H9 (cell line): ENCODE data around the gene HYAL3. TPM values are rescaled to one million over a fixed set of nuclear protein-coding genes. Genes with fewer than 3 reads are reported as not detected.

Experiments
- DNase-seq: peaks from one replicate; pipeline ENCODE4 v3.0.0-alpha.2; 2017
- H2AFZ ChIP-seq: one replicate; pipeline ENCODE4 v1.6.1; 2013; ENCODE audit warnings: mild to moderate bottlenecking, low read length, control low read depth, moderate library complexity
- H2AK5ac ChIP-seq: 2 replicates; pipeline ENCODE4 v1.6.1; 2013; ENCODE audit warnings: low read length, control low read depth, mixed read lengths; ENCODE audit not compliant: insufficient read length
- H2BK120ac ChIP-seq: one replicate; pipeline ENCODE4 v1.6.1; 2013; ENCODE audit warnings: low read depth, mild to moderate bottlenecking, low read length, control low read depth, inconsistent platforms; ENCODE audit not compliant: poor library complexity, severe bottlenecking
- H2BK12ac ChIP-seq: 2 replicates; pipeline ENCODE4 v1.6.1; 2013; ENCODE audit warnings: low read length, control low read depth, mixed read lengths, low read depth; ENCODE audit not compliant: insufficient read length
- H2BK15ac ChIP-seq: 2 replicates; pipeline ENCODE4 v1.6.1; 2013; ENCODE audit warnings: low read depth, low read length, control low read depth
- H2BK20ac ChIP-seq: one replicate; pipeline ENCODE4 v1.6.1; 2013; ENCODE audit warnings: low read depth, mild to moderate bottlenecking, low read length, control low read depth, inconsistent platforms; ENCODE audit not compliant: poor library complexity, severe bottlenecking
- H2BK5ac ChIP-seq: 2 replicates; pipeline ENCODE4 v1.6.1; 2013; ENCODE audit warnings: low read length, control low read depth, mixed read lengths; ENCODE audit not compliant: insufficient read length
- H3K14ac ChIP-seq: 2 replicates; pipeline ENCODE4 v1.6.1; 2013; ENCODE audit warnings: low read length, control low read depth; ENCODE audit not compliant: insufficient read depth
- H3K18ac ChIP-seq: 2 replicates; pipeline ENCODE4 v1.6.1; 2013; ENCODE audit warnings: low read depth, mild to moderate bottlenecking, mixed read lengths, low read length, control low read depth; ENCODE audit not compliant: insufficient read length
- H3K23ac ChIP-seq: 2 replicates; pipeline ENCODE4 v1.6.1; 2013; ENCODE audit warnings: low read length, control low read depth, mixed read lengths, low read depth; ENCODE audit not compliant: insufficient read length
- H3K23me2 ChIP-seq: 2 replicates; pipeline ENCODE4 v1.6.1; 2013; ENCODE audit warnings: low read depth, mild to moderate bottlenecking, mixed read lengths, low read length, control low read depth; ENCODE audit not compliant: insufficient read length, poor library complexity, severe bottlenecking
- H3K27ac ChIP-seq: 2 replicates; pipeline ENCODE4 v1.5.1; 2013; ENCODE audit warnings: low read length, control low read depth, mixed read lengths, low read depth; ENCODE audit not compliant: insufficient read length
- H3K27me3 ChIP-seq: 2 replicates; pipeline ENCODE4 v1.6.1; 2013; ENCODE audit warnings: low read length, control low read depth, inconsistent platforms; ENCODE audit not compliant: insufficient read depth
- H3K4ac ChIP-seq: 2 replicates; pipeline ENCODE4 v1.6.1; 2013; ENCODE audit warnings: low read depth, mild to moderate bottlenecking, control low read depth, inconsistent platforms, low read length, moderate library complexity
- H3K4me1 ChIP-seq: 2 replicates; pipeline ENCODE4 v1.6.1; 2013; ENCODE audit warnings: low read length, control low read depth, inconsistent platforms; ENCODE audit not compliant: insufficient read depth
- H3K4me2 ChIP-seq: 2 replicates; pipeline ENCODE4 v1.6.1; 2013; ENCODE audit warnings: low read length, control low read depth, mixed read lengths; ENCODE audit not compliant: insufficient read length, insufficient read depth
- H3K56ac ChIP-seq: 2 replicates; pipeline ENCODE4 v1.6.1; 2013; ENCODE audit warnings: low read depth, mild to moderate bottlenecking, mixed read lengths, low read length, control low read depth; ENCODE audit not compliant: insufficient read length
- H3K79me1 ChIP-seq: 2 replicates; pipeline ENCODE4 v1.6.1; 2013; ENCODE audit warnings: low read depth, mild to moderate bottlenecking, moderate library complexity, low read length, control low read depth, inconsistent platforms; ENCODE audit not compliant: insufficient read depth, poor library complexity, severe bottlenecking
- H3K79me2 ChIP-seq: 2 replicates; pipeline ENCODE4 v1.6.1; 2013; ENCODE audit warnings: low read length, control low read depth, inconsistent platforms; ENCODE audit not compliant: insufficient read depth
- H3K9ac ChIP-seq: 2 replicates; pipeline ENCODE4 v1.6.1; 2013; ENCODE audit warnings: low read length, control low read depth, mixed read lengths; ENCODE audit not compliant: insufficient read length; ENCODE audit errors: extremely low read depth
- H3K9me3 ChIP-seq: one replicate; pipeline ENCODE4 v1.6.1; 2013; ENCODE audit warnings: low read depth, low read length, inconsistent platforms; ENCODE audit not compliant: control insufficient read depth
- H3T11ph ChIP-seq: one replicate; pipeline ENCODE4 v1.6.1; 2013; ENCODE audit warnings: mild to moderate bottlenecking, low read length, control low read depth, inconsistent platforms
- H4K20me1 ChIP-seq: one replicate; pipeline ENCODE4 v1.6.1; 2013; ENCODE audit not compliant: control insufficient read depth, insufficient read length, insufficient read depth
- H4K5ac ChIP-seq: 2 replicates; pipeline ENCODE4 v1.6.1; 2013; ENCODE audit warnings: low read depth, mild to moderate bottlenecking, mixed read lengths, low read length, control low read depth; ENCODE audit not compliant: insufficient read length
- H4K8ac ChIP-seq: replicated peaks from 2 replicates; pipeline ENCODE4 v1.6.1; 2013; ENCODE audit warnings: low read length, control low read depth, mixed read lengths, low read depth; ENCODE audit not compliant: insufficient read length
- H4K91ac ChIP-seq: 2 replicates; pipeline ENCODE4 v1.6.1; 2013; ENCODE audit warnings: low read depth, mild to moderate bottlenecking, moderate library complexity, mixed read lengths, low read length, control low read depth; ENCODE audit not compliant: insufficient read length
- H3K27ac Mint-ChIP-seq, 3 experiments: 2 replicates in 2 of 3; 3 replicates in 1 of 3; pipeline ENCODE4 v1.8.0; 2020 to 2021; ENCODE audit warnings: mixed read lengths in 3 of 3, mild to moderate bottlenecking in 1 of 3, moderate library complexity in 1 of 3
- H3K27me3 Mint-ChIP-seq: 2 replicates; pipeline ENCODE4 v1.8.0; 2021; ENCODE audit warnings: low read depth, mild to moderate bottlenecking, moderate library complexity, mixed read lengths
- H3K36me3 Mint-ChIP-seq, 3 experiments: 2 replicates in 2 of 3; 3 replicates in 1 of 3; pipeline ENCODE4 v1.8.0; 2020 to 2021; ENCODE audit warnings: low read depth in 3 of 3, mixed read lengths in 3 of 3; ENCODE audit not compliant: insufficient read depth in 1 of 3
- H3K4me1 Mint-ChIP-seq, 2 experiments: 2 replicates each; pipeline ENCODE4 v1.8.0; 2020; ENCODE audit warnings: mixed read lengths in 2 of 2
- H3K4me3 Mint-ChIP-seq, 2 experiments: 2 replicates in 1 of 2; 3 replicates in 1 of 2; pipeline ENCODE4 v1.8.0; 2020 to 2021; ENCODE audit warnings: mild to moderate bottlenecking in 2 of 2, mixed read lengths in 2 of 2, moderate library complexity in 1 of 2
- H3K9me3 Mint-ChIP-seq, 2 experiments: 2 replicates in 1 of 2; 3 replicates in 1 of 2; pipeline ENCODE4 v1.8.0; 2020; ENCODE audit warnings: mild to moderate bottlenecking in 2 of 2, mixed read lengths in 2 of 2, moderate library complexity in 1 of 2
- WGBS: extraction: QIAGEN DNeasy Blood & Tissue Kit; methylation state at CpG from one replicate; pipeline ENCODE4 v1.1.7; 2013; ENCODE audit warnings: missing lambda C conversion rate, low lambda C conversion rate, mixed read lengths; ENCODE audit not compliant: insufficient read length; ENCODE audit errors: extremely low coverage; 5-methylcytosine and 5-hydroxymethylcytosine counted together
- total RNA-seq: library from RNA; stranded (reverse); gene quantifications from 2 replicates; pipeline ENCODE4 v1.2.1, GENCODE V29; 2021
- TF ChIP-seq, protein P1 (sequence below): fragments of 200-600 bp; sonication (generic); conservative IDR thresholded peaks from 3 replicates; pipeline ENCODE4 v1.8.0; 2021; ENCODE audit warnings: antibody characterized with exemption, mild to moderate bottlenecking

Gene HYAL3
- total RNA-seq, 1 experiment from 2014 or later = 3.1 TPM

DNA sequence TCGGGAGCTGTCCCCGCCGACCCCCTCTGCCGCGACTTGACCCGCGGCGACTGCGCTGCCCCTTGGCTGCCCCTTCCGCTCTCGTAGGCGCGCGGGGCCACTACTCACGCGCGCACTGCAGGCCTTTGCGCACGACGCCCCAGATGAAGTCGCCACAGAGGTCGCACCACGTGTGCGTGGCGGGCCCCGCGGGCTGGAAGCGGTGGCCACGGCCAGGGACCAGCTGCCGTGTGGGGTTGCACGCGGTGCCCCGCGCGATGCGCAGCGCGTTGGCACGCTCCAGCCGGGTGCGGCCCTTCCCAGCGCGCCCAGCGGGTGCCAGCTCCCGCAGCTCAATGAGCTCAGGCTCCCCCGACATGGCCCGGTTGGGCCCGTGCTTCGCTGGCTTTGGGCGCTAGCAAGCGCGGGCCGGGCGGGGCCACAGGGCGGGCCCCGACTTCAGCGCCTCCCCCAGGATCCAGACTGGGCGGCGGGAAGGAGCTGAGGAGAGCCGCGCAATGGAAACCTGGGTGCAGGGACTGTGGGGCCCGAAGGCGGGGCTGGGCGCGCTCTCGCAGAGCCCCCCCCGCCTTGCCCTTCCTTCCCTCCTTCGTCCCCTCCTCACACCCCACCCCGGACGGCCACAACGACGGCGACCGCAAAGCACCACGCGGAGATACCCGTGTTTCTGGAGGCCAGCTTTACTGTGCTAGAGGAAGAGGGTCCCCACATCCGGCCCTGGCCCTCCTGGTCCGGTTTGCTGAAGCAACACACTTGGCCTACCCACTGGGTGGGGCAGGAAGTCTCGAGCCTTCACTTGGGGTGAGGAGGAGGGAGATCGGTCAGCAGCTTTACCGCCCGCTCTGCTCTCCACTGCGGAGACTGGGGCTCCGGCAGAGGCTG lies 41.5 kb upstream of the HYAL3 start, which contains the start of gene RASSF1:
RASSF1 (minus strand) TSS at position 389 of the 882 bp plus-strand sequence; CDS start at position 358, 31 bp downstream.
- no peak within 1 kb of the TSS for H2BK12ac ChIP-seq
- H4K20me1 ChIP-seq = no peaks in the 10 kb centered on the region
- no peak within 1 kb of the TSS for H3T11ph ChIP-seq
- no peak within 1 kb of the TSS for H4K5ac ChIP-seq
- peak within 1 kb of the TSS; percentile 61 for H3K4me2 ChIP-seq
- no peaks in the 10 kb centered on the region for H3K79me1 ChIP-seq
- H3K27ac ChIP-seq = no peak within 1 kb of the TSS
- DNase-seq = peak; percentile 60
- no CpG with 5 or more reads among the region's 85 CpGs for WGBS
- TF ChIP-seq, protein P1, sequence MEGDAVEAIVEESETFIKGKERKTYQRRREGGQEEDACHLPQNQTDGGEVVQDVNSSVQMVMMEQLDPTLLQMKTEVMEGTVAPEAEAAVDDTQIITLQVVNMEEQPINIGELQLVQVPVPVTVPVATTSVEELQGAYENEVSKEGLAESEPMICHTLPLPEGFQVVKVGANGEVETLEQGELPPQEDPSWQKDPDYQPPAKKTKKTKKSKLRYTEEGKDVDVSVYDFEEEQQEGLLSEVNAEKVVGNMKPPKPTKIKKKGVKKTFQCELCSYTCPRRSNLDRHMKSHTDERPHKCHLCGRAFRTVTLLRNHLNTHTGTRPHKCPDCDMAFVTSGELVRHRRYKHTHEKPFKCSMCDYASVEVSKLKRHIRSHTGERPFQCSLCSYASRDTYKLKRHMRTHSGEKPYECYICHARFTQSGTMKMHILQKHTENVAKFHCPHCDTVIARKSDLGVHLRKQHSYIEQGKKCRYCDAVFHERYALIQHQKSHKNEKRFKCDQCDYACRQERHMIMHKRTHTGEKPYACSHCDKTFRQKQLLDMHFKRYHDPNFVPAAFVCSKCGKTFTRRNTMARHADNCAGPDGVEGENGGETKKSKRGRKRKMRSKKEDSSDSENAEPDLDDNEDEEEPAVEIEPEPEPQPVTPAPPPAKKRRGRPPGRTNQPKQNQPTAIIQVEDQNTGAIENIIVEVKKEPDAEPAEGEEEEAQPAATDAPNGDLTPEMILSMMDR = no peak
- no peak within 1 kb of the TSS for H3K18ac ChIP-seq
- no peak within 1 kb of the TSS for H2BK120ac ChIP-seq
- no peak within 1 kb of the TSS for H3K9ac ChIP-seq
- H3K56ac ChIP-seq = no peak within 1 kb of the TSS
- H2AFZ ChIP-seq = no peak within 1 kb of the TSS
- no peak within 1 kb of the TSS for H4K8ac ChIP-seq
- 0 out of 2 replicates have a peak within 1 kb of the TSS, but pooled peaks have one; percentile 0 for H3K14ac ChIP-seq
- Mint-ChIP-seq H3K4me3 (peak within 1 kb of the TSS; percentile 51 to 72), H3K27ac (no peak within 1 kb of the TSS), H3K4me1 (peaks cover 24 to 34% of the 10 kb centered on the region in 2 experiments), H3K27me3 (peaks cover 70% of the 10 kb centered on the region), H3K36me3 (no peaks in the 10 kb centered on the region; a peak in 3 of 7 replicates), H3K9me3 (no peaks in the 10 kb centered on the region; a peak in 1 of 5 replicates)
- no peak within 1 kb of the TSS for H2AK5ac ChIP-seq
- H3K27me3 ChIP-seq = peaks cover 19% of the 10 kb centered on the region; the same call in 1 of the 2 replicates
- no peak within 1 kb of the TSS for H2BK5ac ChIP-seq
- H3K79me2 ChIP-seq = peaks cover 5% of the 10 kb centered on the region; the same call in 1 of the 2 replicates
- H3K23me2 ChIP-seq = peaks cover 28% of the 10 kb centered on the region
- H4K91ac ChIP-seq = no peak within 1 kb of the TSS
- no peak within 1 kb of the TSS for H3K4ac ChIP-seq
- no peaks in the 10 kb centered on the region for H3K9me3 ChIP-seq
- H2BK15ac ChIP-seq = no peak within 1 kb of the TSS
- no peaks in the 10 kb centered on the region; the same call in 1 of the 2 replicates for H3K4me1 ChIP-seq
- no peak within 1 kb of the TSS for H2BK20ac ChIP-seq
- H3K23ac ChIP-seq = no peak within 1 kb of the TSS
